ENCODE measurements around the gene IL31RA.

GRCh38 chr5:55923177-55923771 lies 72.1 kb downstream of the IL31RA start:
- TF ChIP-seq PATZ1 (CRISPR knock-in tag; IDR thresholded peaks at IDR 0.05; ENCODE audit: borderline replicate concordance) (no peak), ZFP30 (CRISPR knock-in tag; IDR thresholded peaks at IDR 0.05) (no peak)
